Trophoblast cell (in vitro differentiated cells and primary cell): ENCODE data around the gene SLC16A9.

Source experiments
- DNase-seq, 2 donors: peaks; one replicate each; pipeline ENCODE4 v3.0.0-alpha.2; 2016
- H2AFZ ChIP-seq: 2 replicates; pipeline ENCODE4 v1.6.1; 2013; ENCODE audit warnings: low read length, moderate library complexity, mild to moderate bottlenecking; ENCODE audit not compliant: insufficient read depth, poor library complexity
- H2AK5ac ChIP-seq: 2 replicates; pipeline ENCODE4 v1.6.1; 2013; ENCODE audit warnings: mild to moderate bottlenecking, low read length
- H2BK120ac ChIP-seq: 2 replicates; pipeline ENCODE4 v1.6.1; 2013; ENCODE audit warnings: low read length, mild to moderate bottlenecking, moderate library complexity; ENCODE audit not compliant: insufficient read depth, poor library complexity
- H2BK12ac ChIP-seq: 2 replicates; pipeline ENCODE4 v1.6.1; 2013; ENCODE audit warnings: mild to moderate bottlenecking, low read length, moderate library complexity
- H2BK5ac ChIP-seq: 2 replicates; pipeline ENCODE4 v1.6.1; 2013; ENCODE audit warnings: low read length, low read depth, moderate library complexity, mild to moderate bottlenecking; ENCODE audit not compliant: poor library complexity
- H3K14ac ChIP-seq: 2 replicates; pipeline ENCODE4 v1.6.1; 2013; ENCODE audit warnings: mild to moderate bottlenecking, low read length
- H3K18ac ChIP-seq: 2 replicates; pipeline ENCODE4 v1.6.1; 2013; ENCODE audit warnings: mild to moderate bottlenecking, low read length
- H3K23ac ChIP-seq: 2 replicates; pipeline ENCODE4 v1.6.1; 2013; ENCODE audit warnings: low read length
- H3K27ac ChIP-seq: 2 replicates; pipeline ENCODE4 v1.5.1; 2013; ENCODE audit warnings: low read depth, mild to moderate bottlenecking, inconsistent platforms, low read length, moderate library complexity
- H3K27me3 ChIP-seq: 2 replicates; pipeline ENCODE4 v1.6.1; 2013; ENCODE audit warnings: inconsistent platforms, mild to moderate bottlenecking, low read length, moderate library complexity; ENCODE audit not compliant: insufficient read depth
- H3K36me3 ChIP-seq, 2 experiments: 1 replicate in 1 of 2; 2 replicates in 1 of 2; pipeline ENCODE4 v1.6.1; 2013; ENCODE audit warnings: low read length in 2 of 2, mild to moderate bottlenecking in 2 of 2, moderate library complexity in 1 of 2; ENCODE audit not compliant: insufficient read depth in 2 of 2, control insufficient read depth in 1 of 2
- H3K4ac ChIP-seq: 2 replicates; pipeline ENCODE4 v1.6.1; 2013; ENCODE audit warnings: low read depth, mild to moderate bottlenecking, low read length, moderate library complexity
- H3K4me1 ChIP-seq, 2 experiments: 1 replicate in 1 of 2; 2 replicates in 1 of 2; pipeline ENCODE4 v1.6.1; 2013; ENCODE audit warnings: low read length in 2 of 2, mild to moderate bottlenecking in 2 of 2, moderate library complexity in 1 of 2; ENCODE audit not compliant: insufficient read depth in 2 of 2, control insufficient read depth in 1 of 2
- H3K4me2 ChIP-seq: 2 replicates; pipeline ENCODE4 v1.6.1; 2013; ENCODE audit warnings: inconsistent platforms, mild to moderate bottlenecking, low read length, moderate library complexity
- H3K4me3 ChIP-seq: 2 replicates; pipeline ENCODE4 v1.5.1; 2013; ENCODE audit warnings: mild to moderate bottlenecking, low read depth, low read length, inconsistent platforms
- H3K79me1 ChIP-seq: one replicate; pipeline ENCODE4 v1.6.1; 2013; ENCODE audit warnings: low read length
- H3K79me2 ChIP-seq: 2 replicates; pipeline ENCODE4 v1.6.1; 2013; ENCODE audit warnings: low read length, mild to moderate bottlenecking; ENCODE audit not compliant: control insufficient read depth, insufficient read depth, poor library complexity
- H3K9ac ChIP-seq: 2 replicates; pipeline ENCODE4 v1.6.1; 2013; ENCODE audit warnings: mild to moderate bottlenecking, low read length
- H3K9me3 ChIP-seq: 2 replicates; pipeline ENCODE4 v1.6.1; 2013; ENCODE audit warnings: low read depth, mild to moderate bottlenecking, control low read depth, inconsistent platforms, low read length; ENCODE audit not compliant: insufficient read depth
- H4K12ac ChIP-seq: 2 replicates; pipeline ENCODE4 v1.6.1; 2013; ENCODE audit warnings: low read depth, mild to moderate bottlenecking, low read length, moderate library complexity
- H4K8ac ChIP-seq: 2 replicates; pipeline ENCODE4 v1.6.1; 2013; ENCODE audit warnings: low read depth, mild to moderate bottlenecking, low read length, moderate library complexity
- H4K91ac ChIP-seq: one replicate; pipeline ENCODE4 v1.6.1; 2013; ENCODE audit warnings: low read depth, mild to moderate bottlenecking, low read length, moderate library complexity
- WGBS: extraction: QIAGEN DNeasy Blood & Tissue Kit; methylation state at CpG from one replicate; pipeline ENCODE4 v1.1.7; 2013; ENCODE audit warnings: missing lambda C conversion rate; ENCODE audit not compliant: insufficient read length, insufficient coverage; ENCODE audit errors: extremely low coverage; 5-methylcytosine and 5-hydroxymethylcytosine counted together

The SLC16A9 gene

DNA sequence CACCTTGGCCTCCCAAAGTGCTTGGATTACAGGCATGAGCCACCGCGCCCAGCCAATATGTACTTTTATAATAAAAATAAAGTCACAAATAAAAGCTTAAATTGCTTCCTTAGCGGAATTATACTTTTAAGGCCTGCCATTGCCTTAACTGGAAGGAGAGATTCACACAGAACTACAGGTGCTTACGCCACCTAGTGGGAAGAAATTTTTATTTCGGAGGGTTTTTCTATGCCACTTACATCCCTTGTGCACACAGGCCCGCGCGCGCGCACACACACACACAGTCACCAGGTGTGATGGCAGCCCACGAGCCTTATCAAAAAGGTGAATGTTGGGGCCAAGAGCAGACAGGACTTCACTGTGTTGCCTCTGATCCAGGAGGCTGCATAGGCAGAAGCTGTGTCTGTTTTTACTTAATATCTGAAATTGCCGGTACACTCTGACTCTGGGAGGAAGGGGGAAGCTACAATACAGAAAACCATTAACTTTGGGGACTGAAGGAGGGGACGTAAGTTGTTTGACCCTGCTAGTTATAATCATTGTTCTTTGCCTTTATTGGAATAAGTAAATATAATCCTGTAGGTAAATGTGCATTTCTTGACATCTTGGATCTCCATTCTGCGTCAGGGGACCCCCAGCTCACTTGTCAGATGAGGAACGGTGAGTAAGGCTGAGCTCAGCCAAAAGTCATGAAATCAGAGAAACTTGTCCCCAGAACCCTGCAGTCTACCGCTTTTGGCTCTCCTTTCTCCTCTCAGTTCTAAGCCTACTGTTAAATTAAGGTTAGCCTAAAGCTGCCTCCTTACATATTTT lies 87.1 kb downstream of the SLC16A9 start:
- Histone ChIP-seq H2BK12ac (no peak overlapping the region), H3K79me1 (no peaks in the 10 kb centered on the region), H2AFZ (no peak overlapping the region), H2BK5ac (no peak overlapping the region), H3K9me3 (no peaks in the 10 kb centered on the region), H2BK120ac (no peak overlapping the region), H3K4me1 (no peaks in the 10 kb centered on the region), H3K79me2 (no peaks in the 10 kb centered on the region), H3K4me2 (no peak overlapping the region), H3K36me3 (no peaks in the 10 kb centered on the region), H3K4ac (no peak overlapping the region), H3K18ac (no peak overlapping the region), H3K4me3 (no peak overlapping the region), H3K23ac (no peak overlapping the region), H3K27me3 (no peaks in the 10 kb centered on the region), H2AK5ac (no peak overlapping the region), H3K9ac (no peak overlapping the region), H4K12ac (no peak overlapping the region), H3K27ac (no peak overlapping the region), H4K8ac (no peak overlapping the region), H4K91ac (no peak overlapping the region), H3K14ac (no peak overlapping the region)
- no CpG with 5 or more reads among the region's 16 CpGs for WGBS
- peak; percentile 65 to 97 for DNase-seq

DNA sequence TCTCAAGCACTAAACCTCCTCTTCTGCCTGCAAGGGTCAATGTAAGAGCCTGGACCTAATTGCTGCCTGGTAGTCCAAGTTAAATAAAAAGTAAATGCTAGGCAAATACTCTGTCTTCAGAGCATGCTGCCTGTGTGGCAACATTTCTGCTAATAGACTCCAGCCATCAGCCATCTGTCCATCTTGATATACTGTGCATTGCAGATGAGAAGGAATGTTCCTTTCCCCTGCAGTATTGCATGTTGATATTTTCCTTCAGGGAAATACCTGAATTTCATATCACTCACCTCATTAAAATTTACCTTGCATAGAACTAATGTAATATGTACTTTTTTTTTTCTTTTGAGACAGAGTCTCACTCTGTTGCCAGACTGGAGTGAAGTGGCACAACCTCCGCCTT lies 87.9 kb downstream of the SLC16A9 start:
- Histone ChIP-seq H3K18ac (no peak overlapping the region), H3K27ac (no peak overlapping the region), H3K14ac (no peak overlapping the region), H3K4me1 (no peaks in the 10 kb centered on the region), H3K9me3 (no peaks in the 10 kb centered on the region), H3K27me3 (no peaks in the 10 kb centered on the region), H4K12ac (no peak overlapping the region), H2BK12ac (no peak overlapping the region), H3K79me2 (no peaks in the 10 kb centered on the region), H4K8ac (no peak overlapping the region), H3K4me3 (no peak overlapping the region), H3K36me3 (no peaks in the 10 kb centered on the region), H3K79me1 (no peaks in the 10 kb centered on the region), H2AFZ (no peak overlapping the region), H3K23ac (no peak overlapping the region), H3K4ac (no peak overlapping the region), H2BK5ac (no peak overlapping the region), H3K9ac (no peak overlapping the region), H2AK5ac (no peak overlapping the region), H3K4me2 (no peak overlapping the region), H2BK120ac (no peak overlapping the region), H4K91ac (no peak overlapping the region)
- WGBS, result no CpG with 5 or more reads among the region's 1 CpG
- peak; percentile 84 to 93 for DNase-seq

DNA sequence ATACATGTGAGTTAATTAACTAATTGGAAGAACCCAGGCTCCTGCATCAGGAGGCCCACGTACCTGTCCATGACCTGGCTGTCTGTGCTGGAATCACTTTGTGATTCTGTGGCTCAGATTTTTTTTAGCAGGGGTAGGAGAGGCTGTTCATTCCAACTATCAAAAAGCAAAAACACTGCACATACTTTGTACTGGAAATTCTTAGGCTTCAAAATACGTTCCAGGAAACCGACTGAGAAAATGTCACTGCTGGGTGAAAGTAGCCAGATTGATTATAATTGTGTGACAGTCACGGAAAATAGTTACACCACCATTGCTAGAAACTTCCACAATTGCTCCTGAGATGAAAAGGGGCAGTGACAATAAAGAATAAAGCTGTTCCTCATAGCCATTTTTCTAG lies 91.0 kb downstream of the SLC16A9 start:
- Histone ChIP-seq H2BK12ac (no peak overlapping the region), H3K23ac (no peak overlapping the region), H4K8ac (no peak overlapping the region), H3K9me3 (no peaks in the 10 kb centered on the region), H4K91ac (no peak overlapping the region), H3K14ac (no peak overlapping the region), H3K4me1 (no peaks in the 10 kb centered on the region), H3K27ac (no peak overlapping the region), H3K36me3 (no peaks in the 10 kb centered on the region), H2AK5ac (no peak overlapping the region), H2AFZ (no peak overlapping the region), H3K9ac (no peak overlapping the region), H4K12ac (no peak overlapping the region), H3K4ac (no peak overlapping the region), H3K27me3 (no peaks in the 10 kb centered on the region), H2BK120ac (no peak overlapping the region), H3K79me1 (no peaks in the 10 kb centered on the region), H3K4me3 (no peak overlapping the region), H3K4me2 (no peak overlapping the region), H3K18ac (no peak overlapping the region), H3K79me2 (no peaks in the 10 kb centered on the region), H2BK5ac (no peak overlapping the region)
- WGBS, result no CpG with 5 or more reads among the region's 4 CpGs
- peak in 1 of 2 donors; percentile 19 for DNase-seq

DNA sequence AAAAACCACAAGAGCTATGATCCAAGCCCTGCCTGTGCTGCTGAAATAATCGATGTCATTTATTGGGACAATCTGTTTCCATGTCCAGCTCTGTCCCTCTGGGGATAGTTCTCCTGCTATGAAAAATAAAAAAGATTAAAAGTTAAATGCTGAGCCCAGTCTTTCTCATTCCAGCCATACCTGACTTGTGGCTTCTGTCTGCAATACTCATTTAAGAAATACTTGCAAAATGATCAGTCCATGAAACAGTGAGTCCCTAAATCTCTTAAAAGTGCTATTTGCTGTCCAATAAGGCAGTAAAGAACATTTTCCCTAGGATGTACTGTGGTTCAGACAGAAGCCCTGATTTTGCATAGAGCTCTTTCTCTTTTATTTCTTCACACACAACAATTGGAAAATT lies 91.7 kb downstream of the SLC16A9 start:
- no peak overlapping the region for H4K8ac ChIP-seq
- no peak overlapping the region for H3K23ac ChIP-seq
- no peaks in the 10 kb centered on the region for H3K27me3 ChIP-seq
- no peaks in the 10 kb centered on the region for H3K9me3 ChIP-seq
- H3K4me2 ChIP-seq, result no peak overlapping the region
- H4K91ac ChIP-seq, result no peak overlapping the region
- no peak overlapping the region for H3K14ac ChIP-seq
- peak in 1 of 2 donors; percentile 28 for DNase-seq
- no peaks in the 10 kb centered on the region for H3K36me3 ChIP-seq
- H2AFZ ChIP-seq, result no peak overlapping the region
- no peaks in the 10 kb centered on the region for H3K79me2 ChIP-seq
- H3K4ac ChIP-seq, result no peak overlapping the region
- H2BK12ac ChIP-seq, result no peak overlapping the region
- H3K79me1 ChIP-seq, result no peaks in the 10 kb centered on the region
- no peak overlapping the region for H3K18ac ChIP-seq
- H3K9ac ChIP-seq, result no peak overlapping the region
- no peak overlapping the region for H2BK5ac ChIP-seq
- WGBS, result no CpG with 5 or more reads among the region's 1 CpG
- no peaks in the 10 kb centered on the region for H3K4me1 ChIP-seq
- H2AK5ac ChIP-seq, result no peak overlapping the region
- H3K4me3 ChIP-seq, result no peak overlapping the region
- no peak overlapping the region for H2BK120ac ChIP-seq
- no peak overlapping the region for H3K27ac ChIP-seq
- H4K12ac ChIP-seq, result no peak overlapping the region
